ENCODE measurements around the gene LIPH. TPM values are rescaled to one million over a fixed set of nuclear protein-coding genes. Genes with fewer than 3 reads are reported as not detected.
"Not testable (repeated sequence)": the region's sequence is repeated elsewhere in the genome, so short reads cannot be mapped to it uniquely, and the experiment has no call there.

Gene LIPH
- total RNA-seq, 4 donors from 2014 or later = 0.31 to 1.2 (median 0.58) TPM; not detected in 1

- no peaks in the 10 kb centered on the region for H3K9me3 ChIP-seq
- H3K27ac ChIP-seq = no peak overlapping the region
- ATAC-seq = peak; percentile 25
- peaks cover 0 to 6% (median 0%) of the 10 kb centered on the region in 3 donors for H3K4me1 ChIP-seq
- WGBS, 2 donors (ENCODE audit: low coverage in 1 of 2) = 85% methylated on average over 5 of the region's 8 CpGs; no CpG with 5 or more reads in 1 of the 2 donors
- no peak for TF ChIP-seq POLR2AphosphoS5 (IDR thresholded peaks at IDR 0.05)
- TF ChIP-seq EP300 (IDR thresholded peaks at IDR 0.05) = no peak
- TF ChIP-seq CTCF (IDR thresholded peaks at IDR 0.05) = no peak
- no peak overlapping the region for H3K4me3 ChIP-seq
- peaks cover 26% of the 10 kb centered on the region for H3K27me3 ChIP-seq
- no peaks in the 10 kb centered on the region for H3K36me3 ChIP-seq
These were observed 9.1 kb upstream of the LIPH start for GRCh38 chr3:185561374-185561943.

- Histone ChIP-seq H3K27ac (no peak overlapping the region), H3K36me3 (no peaks in the 10 kb centered on the region), H3K4me3 (no peak overlapping the region), H3K9me3 (no peaks in the 10 kb centered on the region), H3K27me3 (peaks cover 26% of the 10 kb centered on the region), H3K4me1 (peaks cover 0 to 6% (median 0%) of the 10 kb centered on the region in 3 donors)
- TF ChIP-seq POLR2AphosphoS5 (IDR thresholded peaks at IDR 0.05) (no peak), EP300 (IDR thresholded peaks at IDR 0.05) (no peak), CTCF (IDR thresholded peaks at IDR 0.05) (no peak), POLR2A (IDR thresholded peaks at IDR 0.05) (no peak)
- 89 to 91% methylated on average over 12 to 13 of the region's 13 CpGs for WGBS, 2 donors (ENCODE audit: low coverage in 1 of 2)
- no peak for ATAC-seq
These were observed 8.3 kb upstream of the LIPH start for GRCh38 chr3:185560676-185561075.

GRCh38 chr3:185559706-185560090 lies 7.3 kb upstream of the LIPH start:
- WGBS, 2 donors (ENCODE audit: low coverage in 1 of 2) = 76 to 93% methylated on average over 10 to 12 of the region's 12 CpGs
- Histone ChIP-seq H3K4me3 (no peak overlapping the region), H3K27ac (no peak overlapping the region), H3K27me3 (peaks cover 26% of the 10 kb centered on the region), H3K4me1 (peaks cover 0 to 6% (median 0%) of the 10 kb centered on the region in 3 donors), H3K36me3 (no peaks in the 10 kb centered on the region), H3K9me3 (no peaks in the 10 kb centered on the region)
- no peak for ATAC-seq
- TF ChIP-seq POLR2AphosphoS5 (IDR thresholded peaks at IDR 0.05) (no peak), EP300 (IDR thresholded peaks at IDR 0.05) (no peak), POLR2A (IDR thresholded peaks at IDR 0.05) (no peak), CTCF (IDR thresholded peaks at IDR 0.05) (no peak)

GRCh38 chr3:185558395-185558794 lies 6.0 kb upstream of the LIPH start:
- ATAC-seq = no peak
- Histone ChIP-seq H3K27me3 (peaks cover 26% of the 10 kb centered on the region), H3K36me3 (no peaks in the 10 kb centered on the region), H3K4me1 (peaks cover 0 to 6% (median 0%) of the 10 kb centered on the region in 3 donors), H3K9me3 (no peaks in the 10 kb centered on the region), H3K27ac (no peak overlapping the region), H3K4me3 (no peak overlapping the region)
- WGBS, 2 donors (ENCODE audit: low coverage in 1 of 2) = 73 to 82% methylated on average over 3 of the region's 3 CpGs
- TF ChIP-seq POLR2A (IDR thresholded peaks at IDR 0.05) (no peak), POLR2AphosphoS5 (IDR thresholded peaks at IDR 0.05) (no peak), EP300 (IDR thresholded peaks at IDR 0.05) (no peak), CTCF (IDR thresholded peaks at IDR 0.05) (no peak)

- not testable (repeated sequence) for H3K9me3 ChIP-seq, ATAC-seq, H3K4me1 ChIP-seq, H3K4me3 ChIP-seq, H3K36me3 ChIP-seq, H3K27ac ChIP-seq
- 86 to 89% methylated on average over 1 to 4 of the region's 6 CpGs for WGBS, 2 donors (ENCODE audit: low coverage in 1 of 2)
- H3K27me3 ChIP-seq = peaks cover 23% of the 10 kb centered on the region
These were observed 4.3 kb upstream of the LIPH start for GRCh38 chr3:185556640-185557039.

All from gastroesophageal sphincter (tissue), 4 donors.